ENCODE results near the gene TOB2.

TOB2 gene, protein sequence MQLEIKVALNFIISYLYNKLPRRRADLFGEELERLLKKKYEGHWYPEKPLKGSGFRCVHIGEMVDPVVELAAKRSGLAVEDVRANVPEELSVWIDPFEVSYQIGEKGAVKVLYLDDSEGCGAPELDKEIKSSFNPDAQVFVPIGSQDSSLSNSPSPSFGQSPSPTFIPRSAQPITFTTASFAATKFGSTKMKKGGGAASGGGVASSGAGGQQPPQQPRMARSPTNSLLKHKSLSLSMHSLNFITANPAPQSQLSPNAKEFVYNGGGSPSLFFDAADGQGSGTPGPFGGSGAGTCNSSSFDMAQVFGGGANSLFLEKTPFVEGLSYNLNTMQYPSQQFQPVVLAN

DNA sequence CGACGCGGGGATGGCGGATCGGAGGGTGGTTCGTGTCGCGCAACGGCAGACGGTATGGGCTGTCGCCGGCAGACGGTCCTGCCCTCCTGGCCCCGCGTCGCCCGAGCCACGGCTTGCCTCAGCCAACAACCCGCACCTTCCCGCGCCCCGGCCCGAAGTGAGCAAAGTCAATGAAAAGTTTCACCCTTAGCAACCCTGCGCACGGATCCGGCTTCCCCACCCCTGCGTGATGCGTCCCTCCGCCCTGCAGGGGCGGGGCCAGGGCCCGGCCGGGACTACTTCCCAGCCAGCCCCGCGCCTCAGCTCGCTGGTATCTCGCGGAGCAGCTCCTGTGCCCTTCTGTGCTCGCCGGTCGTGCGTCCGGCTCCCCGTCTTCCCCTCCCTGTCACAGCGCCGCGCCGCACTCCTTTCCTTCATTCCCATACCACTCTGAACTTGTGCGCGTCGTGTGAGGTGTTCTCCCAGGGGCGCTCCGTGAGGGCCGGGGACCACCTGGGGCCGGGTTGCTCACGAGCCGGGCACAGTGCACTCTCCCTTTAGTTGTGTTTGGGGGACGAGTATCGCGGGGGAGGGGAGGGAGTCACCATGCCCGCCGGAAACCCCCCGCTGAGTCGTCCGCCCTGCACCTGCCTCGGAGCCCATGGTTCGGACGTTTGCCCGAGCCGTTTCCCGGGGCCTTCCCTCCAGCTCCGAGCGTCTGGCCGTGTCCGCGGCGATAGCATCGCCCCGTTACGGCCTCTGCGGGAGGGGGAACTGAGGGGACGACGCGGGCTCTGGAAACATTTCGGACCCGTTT is at the start of gene TOB2:
Gene TOB2, minus strand, starts transcription at position 163 of the 796 bp plus-strand sequence. CDS start 9,456 bp downstream, outside the sequence.
- DNase-seq (ENCODE audit: low read depth) = peak; percentile 91

DNA sequence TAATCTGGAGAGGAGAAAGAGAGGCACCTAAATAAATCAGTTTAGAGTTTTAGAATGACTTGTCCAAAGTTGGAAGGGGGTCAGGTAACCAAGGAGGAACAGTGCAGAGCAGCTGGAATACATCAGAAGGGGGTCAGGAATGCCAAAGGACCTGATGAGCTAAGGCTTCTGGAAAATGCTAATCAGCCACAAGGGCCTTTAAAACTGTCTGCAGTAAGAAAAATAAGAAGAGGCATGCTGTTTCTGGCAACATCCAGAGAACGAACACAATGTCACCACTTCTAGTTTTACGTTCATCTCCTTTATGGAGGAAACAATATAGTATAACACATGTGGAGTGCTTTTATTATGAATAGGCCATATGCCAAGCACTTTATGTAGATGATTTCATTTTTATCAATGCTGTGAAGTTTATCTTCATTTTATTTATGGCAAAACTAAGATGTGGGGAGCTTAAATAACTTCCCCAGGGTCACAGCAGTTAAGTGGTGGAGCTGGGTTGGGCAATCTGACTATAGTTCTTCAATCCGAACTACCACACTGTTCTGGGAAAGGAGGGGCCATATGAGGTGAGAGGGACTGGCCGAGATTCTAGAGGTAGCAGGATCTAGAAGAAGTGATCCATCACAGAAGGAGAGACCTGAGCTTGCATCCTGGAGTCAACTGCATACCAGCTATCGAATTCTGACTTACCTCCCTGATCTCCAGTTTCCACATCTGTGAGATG is 44.9 kb upstream of the TOB2 start:
- no peak for DNase-seq (ENCODE audit: low read depth)

DNA sequence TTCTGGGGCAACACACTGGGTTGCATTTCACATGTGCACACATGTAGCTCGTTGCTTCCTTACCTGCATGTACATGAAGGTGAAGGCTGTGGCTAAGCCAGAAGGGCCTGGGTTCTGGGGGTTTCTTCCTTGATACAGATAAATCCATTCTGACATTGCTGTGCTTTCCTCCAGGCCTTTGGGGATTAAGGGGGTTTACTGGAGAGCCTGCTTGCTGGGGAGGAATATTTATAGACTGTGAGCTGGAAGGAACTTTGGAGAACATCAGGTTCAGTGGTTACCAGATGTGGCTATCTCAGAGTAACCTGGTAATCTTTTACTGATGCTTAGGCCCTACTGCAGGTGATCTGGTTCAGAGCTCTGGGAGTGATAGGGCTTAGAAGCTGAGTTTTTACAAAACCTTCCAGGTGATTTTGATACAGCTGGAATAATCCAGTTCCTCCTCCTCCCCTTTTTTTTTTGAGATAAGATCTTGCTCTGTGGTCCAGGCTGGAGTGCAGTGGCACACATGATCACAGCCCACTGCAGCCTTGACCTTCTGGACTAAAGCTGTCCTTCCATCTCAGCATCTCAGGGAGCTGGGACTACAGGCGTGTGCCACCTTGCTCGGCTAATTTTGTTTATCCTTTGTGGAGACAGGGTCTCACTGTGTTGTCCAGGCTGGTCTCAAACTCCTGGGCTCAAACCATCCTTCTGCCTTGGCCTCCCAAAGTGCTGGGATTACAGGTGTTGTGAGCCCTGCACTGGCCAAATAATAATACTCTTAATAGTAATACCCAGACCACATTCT is 42.2 kb upstream of the TOB2 start:
- DNase-seq (ENCODE audit: low read depth) = no peak

DNA sequence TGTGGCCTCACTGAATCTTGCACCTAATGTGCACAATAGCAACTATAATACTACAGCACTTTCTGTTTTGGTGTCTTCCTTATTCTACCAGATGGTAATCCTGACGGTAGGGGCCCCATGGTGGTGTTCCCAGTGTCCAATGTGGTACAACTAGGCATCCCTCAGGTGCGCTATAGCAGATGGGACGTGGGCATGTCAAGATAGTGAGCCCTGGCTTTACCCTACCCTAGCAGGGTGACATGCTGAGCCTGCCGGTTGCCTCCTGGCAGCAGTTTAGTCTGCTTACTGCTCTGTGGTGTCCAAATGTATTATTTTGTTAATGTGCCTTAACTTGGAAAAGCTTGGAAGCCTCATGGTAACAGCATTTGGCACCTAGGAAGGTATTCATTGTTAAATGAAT is 41.5 kb upstream of the TOB2 start:
- DNase-seq (ENCODE audit: low read depth) = no peak

DNA sequence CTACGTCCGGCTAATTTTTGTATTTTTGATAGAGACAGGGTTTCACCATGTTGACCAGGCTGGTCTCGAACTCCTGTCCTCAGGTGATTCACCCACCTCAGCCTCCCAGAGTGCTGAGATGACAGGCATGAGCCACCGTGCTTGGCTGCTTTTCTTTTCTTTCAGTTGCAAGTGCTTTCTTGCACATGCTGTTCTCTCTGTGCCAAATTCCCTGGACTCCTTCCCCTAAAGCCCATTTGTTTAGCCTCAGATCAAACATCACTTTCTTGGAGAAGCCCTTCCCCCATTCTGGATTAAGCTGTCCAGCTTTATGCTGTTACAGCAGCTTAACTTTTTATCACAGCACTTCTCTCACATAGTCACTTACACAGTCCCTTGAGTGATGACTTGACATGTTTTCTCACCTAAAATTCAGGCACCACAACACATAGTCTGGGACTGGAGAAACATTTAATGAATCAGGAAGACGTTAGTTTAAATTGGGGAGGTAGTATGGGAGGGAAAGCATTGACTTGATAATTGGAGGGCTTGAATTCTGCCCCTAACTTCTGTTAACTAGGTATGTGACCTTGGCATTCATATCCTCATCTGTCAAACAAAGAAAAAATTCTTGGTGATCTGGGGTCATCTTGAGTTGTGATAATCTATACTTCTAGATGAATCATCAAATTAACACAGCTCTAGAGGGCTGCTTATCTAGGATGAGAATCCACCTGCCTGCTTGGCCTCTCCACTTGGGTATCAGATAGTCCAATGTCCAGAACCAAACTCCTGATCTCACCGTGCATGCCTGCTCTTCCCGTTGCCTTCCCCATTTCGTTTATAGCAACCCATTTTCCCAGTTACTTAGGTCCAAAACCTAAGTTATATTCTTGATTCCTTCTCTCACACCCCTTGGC is 40.7 kb upstream of the TOB2 start:
- DNase-seq (ENCODE audit: low read depth) = no peak

DNA sequence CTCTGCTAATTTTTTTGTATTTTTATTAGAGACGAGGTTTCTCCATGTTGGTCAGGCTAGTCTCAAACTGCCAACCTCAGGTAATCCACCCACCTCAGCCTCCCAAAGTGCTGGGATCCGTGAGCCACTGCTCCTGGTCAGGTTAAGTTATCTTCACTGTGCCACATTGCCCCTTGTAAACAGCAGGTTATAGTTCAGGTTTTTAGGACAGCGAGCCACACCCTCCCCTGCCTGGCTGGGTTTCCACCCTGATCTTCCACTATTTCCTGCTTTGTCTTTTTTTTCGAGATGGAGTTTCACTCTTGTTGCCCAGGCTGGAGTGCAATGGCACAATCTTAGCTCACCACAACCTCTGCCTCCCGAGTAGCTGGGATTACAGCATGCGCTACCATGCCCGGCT is 38.4 kb upstream of the TOB2 start:
- no peak for DNase-seq (ENCODE audit: low read depth)

DNA sequence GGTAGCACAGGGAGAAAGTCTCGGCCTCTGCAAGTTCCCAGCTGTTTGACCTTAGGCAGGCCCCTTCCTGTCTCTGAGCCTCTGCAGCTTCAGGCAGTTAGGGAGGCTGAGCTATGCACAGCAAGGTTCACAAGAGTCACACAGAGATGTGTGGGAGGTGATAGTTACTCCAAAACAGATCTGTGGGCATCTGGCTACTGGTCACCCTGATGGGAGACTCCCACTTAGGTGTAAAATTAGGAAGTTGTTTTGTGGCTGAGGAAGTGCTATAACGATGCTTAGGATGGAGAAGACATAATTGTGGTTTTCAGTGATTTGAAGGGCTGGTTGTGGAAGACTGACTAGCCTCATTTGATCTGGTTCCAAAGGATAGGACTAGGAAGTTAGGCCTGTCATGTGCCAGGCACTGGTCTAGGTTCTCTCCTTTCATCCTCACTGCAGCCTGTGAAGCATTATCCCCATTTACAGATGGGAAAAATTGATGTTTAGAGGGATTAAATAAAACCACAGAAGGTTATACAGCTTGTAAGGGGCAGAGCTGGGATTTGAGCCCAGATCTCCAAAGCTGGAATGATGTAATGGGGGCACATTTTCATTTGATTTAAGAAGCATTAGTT is 35.8 kb upstream of the TOB2 start:
- DNase-seq (ENCODE audit: low read depth) = no peak

DNA sequence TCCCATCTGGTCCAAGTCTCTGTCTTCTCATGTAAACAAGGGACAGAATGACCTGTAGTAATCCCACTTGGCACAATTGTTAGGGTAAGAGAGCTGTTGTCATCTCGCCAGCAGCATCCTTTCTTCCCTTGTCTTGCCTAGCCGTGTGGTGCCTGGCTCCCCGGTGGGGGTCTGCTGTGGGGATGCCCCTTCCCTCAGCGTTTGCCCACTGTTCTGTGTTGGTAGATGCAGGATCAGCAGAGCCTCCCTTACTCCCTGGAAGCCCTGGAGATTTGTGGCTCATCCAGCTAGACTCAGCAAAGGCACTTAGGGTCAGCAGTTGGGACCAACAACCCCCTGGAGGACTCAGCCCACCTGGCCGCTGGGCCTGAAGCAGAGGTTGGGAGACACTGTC is 35.3 kb upstream of the TOB2 start:
- no peak for DNase-seq (ENCODE audit: low read depth)

DNA sequence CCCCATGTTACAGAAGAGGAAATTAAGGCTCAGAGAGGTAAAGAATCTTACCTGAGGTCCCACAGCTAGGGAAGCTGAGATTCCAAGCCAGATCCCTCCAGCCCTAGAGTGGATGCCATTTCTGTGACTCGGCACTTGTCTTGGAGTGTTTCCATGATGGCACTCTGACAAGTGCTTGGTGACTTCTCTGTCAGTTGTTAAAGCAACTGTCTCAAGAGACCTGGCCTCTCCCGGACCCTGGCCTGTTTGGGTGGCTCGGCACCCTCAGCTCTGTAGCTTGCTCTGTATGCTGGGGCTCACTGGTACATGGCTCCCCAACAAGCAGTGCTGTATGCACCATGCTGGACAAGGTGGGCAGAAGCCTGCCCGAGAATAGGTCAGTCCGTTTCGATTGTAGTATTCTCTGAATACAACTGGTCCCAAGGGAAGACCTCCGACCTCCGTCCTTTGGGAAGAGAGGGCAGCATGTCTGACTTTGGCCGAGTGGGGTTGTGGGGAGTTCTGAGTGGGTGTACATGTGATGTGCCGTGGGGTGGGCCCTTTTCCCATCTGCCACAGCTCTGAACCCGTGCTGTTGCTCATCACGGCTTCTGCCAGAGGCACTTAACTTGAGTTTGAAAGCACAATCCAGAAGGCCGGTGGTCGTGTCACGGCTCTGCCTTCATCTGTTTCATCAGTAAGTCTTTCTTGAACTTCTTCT is 34.7 kb upstream of the TOB2 start:
- DNase-seq (ENCODE audit: low read depth) = no peak

DNA sequence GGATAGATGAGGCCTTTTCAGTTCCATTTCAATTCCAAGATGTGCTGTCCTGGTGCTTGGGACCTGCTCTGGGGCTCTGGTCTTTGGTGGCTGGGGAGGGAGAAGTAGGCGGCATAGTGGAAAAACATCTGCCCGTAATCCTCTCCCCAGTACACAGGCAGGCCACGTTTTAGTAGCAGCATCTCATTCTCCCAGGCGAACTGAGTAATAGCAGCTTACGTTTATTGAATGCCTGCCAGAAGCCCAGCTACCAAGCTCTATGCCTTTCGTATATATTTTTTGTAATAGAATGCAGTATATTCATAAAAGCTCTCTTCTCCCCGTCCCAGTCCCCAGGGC is 33.8 kb upstream of the TOB2 start:
- no peak for DNase-seq (ENCODE audit: low read depth)

DNA sequence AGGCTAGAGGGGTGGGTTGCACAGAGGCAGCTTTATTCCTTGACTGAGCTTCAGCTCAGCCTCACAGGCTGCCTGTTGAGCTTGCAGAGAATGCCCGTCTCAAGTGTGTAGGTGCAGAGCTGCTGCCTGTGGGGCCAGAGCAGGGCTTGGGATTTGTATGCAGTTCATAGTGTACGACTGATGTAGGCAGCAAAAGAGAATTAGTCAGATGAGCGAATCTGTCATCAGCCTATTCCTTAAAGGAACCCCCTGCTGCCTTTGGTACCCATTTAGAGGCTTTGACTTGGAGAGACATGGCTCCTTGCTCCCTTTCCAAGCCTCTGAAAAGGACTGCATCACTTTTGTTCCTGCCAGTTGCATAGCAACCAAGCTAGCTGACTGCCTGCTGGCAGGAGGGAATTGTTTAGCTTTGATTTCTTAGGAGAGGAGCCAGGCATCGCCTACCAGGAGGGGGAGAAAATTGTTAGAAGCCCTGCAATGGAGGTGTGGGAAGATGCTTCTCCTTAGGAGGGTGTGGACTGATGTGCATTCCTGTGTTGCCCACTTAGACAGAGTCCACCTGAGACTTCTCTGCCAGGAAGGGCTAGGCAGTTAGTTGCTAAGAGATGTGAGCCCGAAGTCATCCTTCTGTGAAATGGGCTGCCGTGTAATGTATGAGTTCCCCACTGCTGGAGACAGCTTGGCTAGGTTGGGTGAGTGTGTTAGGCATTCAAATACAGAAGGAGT is 33.2 kb upstream of the TOB2 start:
- no peak for DNase-seq (ENCODE audit: low read depth)

DNA sequence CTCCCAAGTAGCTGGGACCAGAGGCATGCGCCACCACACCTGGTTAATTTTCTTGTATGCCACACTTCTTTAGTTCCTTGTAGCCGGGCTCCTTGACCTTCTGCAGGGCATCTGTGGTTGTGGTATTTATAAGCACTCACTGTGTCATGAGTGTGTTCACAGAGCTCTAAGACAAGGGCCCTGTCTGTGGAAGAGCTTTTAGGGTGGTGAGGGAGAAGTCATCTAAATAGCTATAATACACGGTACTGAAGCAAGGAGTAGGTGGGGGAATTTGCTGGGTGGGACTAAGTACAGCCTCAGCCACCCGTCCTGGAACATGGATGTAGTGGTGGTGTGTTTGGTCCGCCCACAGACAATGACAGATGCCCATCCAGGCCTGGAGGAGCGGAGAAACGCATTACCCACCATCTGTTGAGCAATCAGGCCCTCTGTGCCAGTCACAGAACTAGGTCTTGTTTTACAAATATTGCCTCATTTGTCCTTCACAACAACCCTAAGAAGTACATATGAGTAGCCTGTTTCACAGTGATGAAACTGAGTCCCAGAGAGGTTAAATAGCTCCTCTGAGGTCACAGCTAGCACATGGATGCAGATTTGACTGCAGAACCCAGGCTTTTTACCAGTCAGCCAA is 32.4 kb upstream of the TOB2 start:
- DNase-seq (ENCODE audit: low read depth) = no peak

DNA sequence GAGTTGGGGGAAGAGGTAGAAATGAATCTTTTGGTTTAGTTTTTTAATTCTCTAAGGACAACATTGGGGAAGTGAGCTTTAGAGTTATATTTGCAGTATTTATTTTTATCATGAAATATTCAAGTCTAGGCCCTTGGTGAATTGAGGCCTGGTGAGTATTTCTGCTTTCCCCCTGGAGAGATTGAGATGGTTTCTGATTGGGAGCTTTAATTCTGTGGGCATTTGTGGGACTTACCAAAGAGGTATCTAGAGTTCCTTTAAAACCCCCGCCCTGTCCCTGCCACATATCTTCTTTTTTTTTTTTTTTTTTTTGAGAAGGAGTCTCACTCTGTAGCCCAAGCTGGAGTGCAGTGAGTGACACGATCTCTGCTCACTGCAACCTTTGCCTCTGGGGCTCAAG is 31.9 kb upstream of the TOB2 start:
- no peak for DNase-seq (ENCODE audit: low read depth)

DNA sequence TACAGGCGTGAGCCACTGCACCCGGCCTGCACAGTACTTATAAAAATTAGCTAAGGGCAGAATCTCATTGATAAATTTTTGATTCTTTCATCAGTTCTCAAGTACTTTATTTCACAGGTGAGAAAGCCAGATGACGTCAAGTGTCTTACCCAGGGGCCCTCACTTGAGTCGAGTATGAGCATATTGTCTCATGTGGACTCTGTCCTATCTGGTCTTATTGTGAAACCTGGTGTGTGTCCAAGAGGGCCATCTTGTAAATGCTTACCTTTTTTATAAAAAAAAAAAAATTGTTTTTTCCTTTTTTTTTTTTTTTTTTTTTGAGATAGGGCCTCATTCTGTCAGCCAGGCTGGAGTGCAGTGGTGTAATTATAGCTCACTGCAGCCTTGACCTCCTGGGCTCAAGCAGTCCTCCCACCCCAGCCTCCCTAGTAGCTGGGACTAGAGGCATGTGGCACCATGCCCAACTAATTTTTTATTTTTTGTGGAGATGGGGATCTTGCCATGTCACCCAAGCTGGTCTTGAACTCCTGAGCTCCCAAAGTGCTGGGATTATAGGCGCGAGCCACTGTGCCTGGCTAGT is 28.4 kb upstream of the TOB2 start:
- no peak for DNase-seq (ENCODE audit: low read depth)

DNA sequence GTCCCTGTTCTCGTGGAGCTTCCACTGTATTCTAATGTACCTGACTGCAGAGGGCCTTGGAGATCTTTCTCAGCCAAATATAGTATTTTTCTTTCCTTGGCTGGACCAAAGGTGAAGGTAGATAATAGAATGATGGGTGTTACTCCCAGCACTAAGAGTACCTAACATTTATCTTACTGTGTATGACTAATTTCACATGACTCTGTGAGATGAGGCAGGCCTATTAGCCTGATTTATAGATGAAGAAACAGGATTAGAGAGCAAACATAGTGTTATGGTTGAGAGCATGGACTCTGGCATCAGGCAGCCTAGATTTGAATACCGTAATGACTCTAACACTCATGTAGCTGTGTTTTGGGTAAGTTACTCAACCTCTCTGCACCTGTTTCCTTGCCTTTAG is 25.0 kb upstream of the TOB2 start:
- DNase-seq (ENCODE audit: low read depth) = no peak

DNA sequence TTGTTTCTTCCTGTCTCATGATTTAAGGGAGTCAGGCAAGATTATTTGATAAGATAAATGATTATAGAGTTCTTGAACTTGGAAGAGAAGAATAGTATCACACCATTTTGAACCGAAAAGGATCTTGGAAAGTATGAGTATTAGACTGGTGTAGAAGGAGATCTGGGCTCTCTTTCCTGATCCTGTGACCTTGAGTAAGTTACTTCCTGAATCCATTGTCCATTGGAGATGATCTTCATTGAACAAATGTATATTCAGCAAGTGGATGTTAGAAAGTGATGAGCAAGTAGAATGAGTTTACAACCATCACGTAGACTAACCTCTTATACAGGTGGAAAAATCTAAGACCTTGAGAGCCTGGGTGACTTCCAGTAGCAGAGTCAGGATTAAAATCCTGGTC is 24.3 kb upstream of the TOB2 start:
- DNase-seq (ENCODE audit: low read depth) = no peak

DNA sequence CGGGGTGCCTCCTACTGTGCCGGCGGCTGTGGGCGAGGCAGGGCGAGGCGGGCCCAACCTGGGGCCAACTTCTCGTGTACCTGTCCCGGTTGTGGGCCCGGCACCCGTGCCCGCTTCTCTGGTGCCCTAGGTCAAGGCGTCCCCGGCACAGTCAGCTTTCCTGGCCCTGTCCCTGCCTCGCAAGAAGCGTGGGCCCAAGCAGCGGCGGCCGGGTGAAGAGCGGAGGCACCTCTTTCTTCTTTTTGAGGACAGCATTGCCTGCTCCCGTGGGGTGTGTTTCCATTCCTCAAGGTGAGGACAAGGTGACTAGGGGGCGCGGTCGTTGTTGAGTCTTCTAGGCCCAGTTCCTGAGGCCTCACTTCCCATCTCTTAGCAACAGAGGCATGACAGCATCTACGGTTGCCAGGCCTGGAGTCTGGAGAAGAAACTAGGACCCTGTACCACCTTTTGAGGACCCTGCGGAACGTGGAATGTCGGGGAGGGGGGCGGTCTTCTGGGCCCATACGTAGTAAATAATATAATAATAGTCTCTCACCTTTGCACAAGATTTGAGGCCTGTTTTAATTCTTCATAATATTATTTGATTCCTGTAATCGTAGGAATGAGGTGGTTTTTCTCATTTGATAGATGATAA is 22.7 kb upstream of the TOB2 start:
- DNase-seq (ENCODE audit: low read depth) = no peak
